Muscle of leg (tissue), 11 donors: ENCODE data around the gene ASB12. TPM values are rescaled to one million over a fixed set of nuclear protein-coding genes. Genes with fewer than 3 reads are reported as not detected.

Source experiments
- DNase-seq: peaks from one replicate; pipeline ENCODE4 v3.0.0; 2013
- H3K27ac ChIP-seq: one replicate; pipeline ENCODE4 v1.5.1; 2013; ENCODE audit warnings: mild to moderate bottlenecking, low read length, control low read depth
- H3K27me3 ChIP-seq: one replicate; pipeline ENCODE4 v1.6.1; 2013; ENCODE audit warnings: low read length; ENCODE audit not compliant: control insufficient read depth, insufficient read depth
- H3K36me3 ChIP-seq: one replicate; pipeline ENCODE4 v1.6.1; 2013; ENCODE audit warnings: low read length; ENCODE audit not compliant: control insufficient read depth, insufficient read depth
- H3K4me1 ChIP-seq: one replicate; pipeline ENCODE4 v1.6.1; 2013; ENCODE audit warnings: low read length; ENCODE audit not compliant: control insufficient read depth, insufficient read depth
- H3K4me3 ChIP-seq: one replicate; pipeline ENCODE4 v1.5.1; 2013; ENCODE audit warnings: low read length, control low read depth
- H3K9me3 ChIP-seq: replicated peaks from 2 replicates; pipeline ENCODE4 v1.6.1; 2013; ENCODE audit warnings: low read depth, low read length; ENCODE audit not compliant: control insufficient read depth
- WGBS: methylation state at CpG from one replicate; pipeline ENCODE4 v1.1.5; 2013; ENCODE audit warnings: missing lambda C conversion rate; ENCODE audit not compliant: insufficient coverage; 5-methylcytosine and 5-hydroxymethylcytosine counted together
- polyA plus RNA-seq, 8 donors: library from polyadenylated mRNA; unstranded; fragments of 120-200 nt; gene quantifications; one replicate each; pipeline versions ENCODE4 v1.2.1 to v1.2.3, GENCODE V29; 2013; ENCODE audit warnings: inconsistent platforms in 1 of 8, low replicate concordance in 1 of 8; ENCODE audit not compliant: insufficient read length in 8 of 8, insufficient read depth in 1 of 8
- total RNA-seq: library from RNA; stranded (reverse); fragments of 120-200 nt; gene quantifications from one replicate; pipeline ENCODE4 v1.2.4, GENCODE V29; 2013

Gene ASB12
- total and polyA plus RNA-seq, 9 donors = 9.5 to 22.3 (median 19.0) TPM

- H3K36me3 ChIP-seq = peaks cover 27% of the 10 kb centered on the region
- WGBS = no CpG with 5 or more reads among the region's 3 CpGs
- no peaks in the 10 kb centered on the region for H3K27me3 ChIP-seq
- no peaks in the 10 kb centered on the region for H3K9me3 ChIP-seq
- no peaks in the 10 kb centered on the region for H3K4me1 ChIP-seq
- no peak overlapping the region for H3K27ac ChIP-seq
- no peak for DNase-seq
- no peak overlapping the region for H3K4me3 ChIP-seq
Observed at GRCh38 chrX:64188901-64189300, 41.5 kb downstream of the ASB12 start.

- Histone ChIP-seq H3K27ac (no peak overlapping the region), H3K4me3 (no peak overlapping the region), H3K4me1 (no peaks in the 10 kb centered on the region), H3K36me3 (peaks cover 27% of the 10 kb centered on the region), H3K27me3 (no peaks in the 10 kb centered on the region), H3K9me3 (no peaks in the 10 kb centered on the region)
- DNase-seq = no peak
Observed at GRCh38 chrX:64187762-64188150, 42.7 kb downstream of the ASB12 start.

- Histone ChIP-seq H3K27me3 (no peaks in the 10 kb centered on the region), H3K4me3 (no peak overlapping the region), H3K4me1 (no peaks in the 10 kb centered on the region), H3K27ac (no peak overlapping the region), H3K36me3 (peaks cover 23% of the 10 kb centered on the region), H3K9me3 (no peaks in the 10 kb centered on the region)
- WGBS = no CpG with 5 or more reads among the region's 1 CpG
- DNase-seq = no peak
Observed at GRCh38 chrX:64186974-64187761, 43.2 kb downstream of the ASB12 start.

GRCh38 chrX:64184396-64184795 is 46.0 kb downstream of the ASB12 start:
- Histone ChIP-seq H3K27me3 (no peaks in the 10 kb centered on the region), H3K9me3 (no peaks in the 10 kb centered on the region), H3K4me3 (no peak overlapping the region), H3K27ac (no peak overlapping the region), H3K4me1 (no peaks in the 10 kb centered on the region), H3K36me3 (peaks cover 3% of the 10 kb centered on the region)
- WGBS = 82% methylated on average over 2 of the region's 2 CpGs
- DNase-seq = no peak

- Histone ChIP-seq H3K9me3 (no peaks in the 10 kb centered on the region), H3K4me3 (no peak overlapping the region), H3K27ac (no peak overlapping the region), H3K36me3 (no peaks in the 10 kb centered on the region), H3K4me1 (no peaks in the 10 kb centered on the region), H3K27me3 (no peaks in the 10 kb centered on the region)
- WGBS = no CpG with 5 or more reads among the region's 2 CpGs
- no peak for DNase-seq
Observed at GRCh38 chrX:64182208-64182607, 48.2 kb downstream of the ASB12 start.

GRCh38 chrX:64176876-64177275 is 53.5 kb downstream of the ASB12 start:
- Histone ChIP-seq H3K4me3 (no peak overlapping the region), H3K4me1 (no peaks in the 10 kb centered on the region), H3K27ac (no peak overlapping the region), H3K36me3 (no peaks in the 10 kb centered on the region), H3K9me3 (no peaks in the 10 kb centered on the region), H3K27me3 (no peaks in the 10 kb centered on the region)
- DNase-seq = no peak

Other genes with a start within 250 kb of the ASB12 start
- gene AMER1, start 24.9 kb downstream of the ASB12 start, total RNA-seq = 6.2 TPM
- 1 to 10 TPM; 5.2 to 6.9 (median 6.3) TPM for gene AMER1, start 24.9 kb downstream of the ASB12 start, polyA plus RNA-seq
- 2.0 TPM for gene MTMR8, start 164.8 kb upstream of the ASB12 start, total RNA-seq
- gene MTMR8, start 164.8 kb upstream of the ASB12 start, polyA plus RNA-seq = 1 to 10 TPM in 7 of 8 donors, under 1 TPM in 1; 0.94 to 1.9 (median 1.3) TPM